Measurements from ENCODE around the gene CACNA1C. TPM values are rescaled to one million over a fixed set of nuclear protein-coding genes. Genes with fewer than 3 reads are reported as not detected.

The CACNA1C gene
- total RNA-seq, 1 donor from 2014 or later = 0.02 TPM

DNA sequence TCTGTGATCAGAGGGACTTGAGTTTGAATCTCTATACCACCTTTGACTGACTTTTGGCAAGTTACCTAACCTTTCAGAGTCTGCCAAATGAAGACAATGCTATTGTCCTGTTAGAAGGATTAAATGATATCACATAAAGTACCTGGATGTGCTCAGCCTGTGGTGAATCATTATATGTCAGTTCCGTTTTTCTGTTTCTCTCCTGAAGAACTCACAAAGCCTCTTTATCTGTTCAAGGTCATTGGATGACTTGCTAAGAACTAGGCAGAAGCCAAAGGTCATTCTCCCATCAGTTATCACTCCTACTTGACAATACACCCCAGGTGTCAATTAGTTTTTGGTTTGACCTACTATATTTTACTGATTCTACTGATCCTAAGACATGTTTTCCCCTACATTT is 174.6 kb downstream of the CACNA1C start:
- Mint-ChIP-seq H3K4me1 (no peaks in the 10 kb centered on the region), H3K36me3 (ENCODE audit: low read depth) (no peaks in the 10 kb centered on the region), H3K4me3 (no peak overlapping the region), H3K27ac (no peak overlapping the region), H3K27me3 (peaks cover 5% of the 10 kb centered on the region), H3K9me3 (no peaks in the 10 kb centered on the region)
- TF ChIP-seq CTCF (IDR thresholded peaks at IDR 0.05) = no peak
- intact Hi-C loops (cut with micrococcal nuclease) = no loop called here
- DNase-seq (no peak), ATAC-seq (ENCODE audit: low read depth) (no peak)
- ChIA-PET POLR2A (no interaction called here), CTCF (no interaction called here)

GRCh38 chr12:2228535-2228934 is 175.7 kb downstream of the CACNA1C start:
- H3K27me3 Mint-ChIP-seq = peaks cover 6% of the 10 kb centered on the region
- intact Hi-C loops (cut with micrococcal nuclease) = no loop called here
- no peaks in the 10 kb centered on the region for H3K36me3 Mint-ChIP-seq (ENCODE audit: low read depth)
- H3K9me3 Mint-ChIP-seq = no peaks in the 10 kb centered on the region
- CTCF ChIA-PET = no interaction called here
- no peaks in the 10 kb centered on the region for H3K4me1 Mint-ChIP-seq
- no peak overlapping the region for H3K4me3 Mint-ChIP-seq
- no peak overlapping the region for H3K27ac Mint-ChIP-seq
- no peak for TF ChIP-seq CTCF (IDR thresholded peaks at IDR 0.05)
- POLR2A ChIA-PET = no interaction called here
- ATAC-seq (ENCODE audit: low read depth) (no peak), DNase-seq (no peak)

DNA sequence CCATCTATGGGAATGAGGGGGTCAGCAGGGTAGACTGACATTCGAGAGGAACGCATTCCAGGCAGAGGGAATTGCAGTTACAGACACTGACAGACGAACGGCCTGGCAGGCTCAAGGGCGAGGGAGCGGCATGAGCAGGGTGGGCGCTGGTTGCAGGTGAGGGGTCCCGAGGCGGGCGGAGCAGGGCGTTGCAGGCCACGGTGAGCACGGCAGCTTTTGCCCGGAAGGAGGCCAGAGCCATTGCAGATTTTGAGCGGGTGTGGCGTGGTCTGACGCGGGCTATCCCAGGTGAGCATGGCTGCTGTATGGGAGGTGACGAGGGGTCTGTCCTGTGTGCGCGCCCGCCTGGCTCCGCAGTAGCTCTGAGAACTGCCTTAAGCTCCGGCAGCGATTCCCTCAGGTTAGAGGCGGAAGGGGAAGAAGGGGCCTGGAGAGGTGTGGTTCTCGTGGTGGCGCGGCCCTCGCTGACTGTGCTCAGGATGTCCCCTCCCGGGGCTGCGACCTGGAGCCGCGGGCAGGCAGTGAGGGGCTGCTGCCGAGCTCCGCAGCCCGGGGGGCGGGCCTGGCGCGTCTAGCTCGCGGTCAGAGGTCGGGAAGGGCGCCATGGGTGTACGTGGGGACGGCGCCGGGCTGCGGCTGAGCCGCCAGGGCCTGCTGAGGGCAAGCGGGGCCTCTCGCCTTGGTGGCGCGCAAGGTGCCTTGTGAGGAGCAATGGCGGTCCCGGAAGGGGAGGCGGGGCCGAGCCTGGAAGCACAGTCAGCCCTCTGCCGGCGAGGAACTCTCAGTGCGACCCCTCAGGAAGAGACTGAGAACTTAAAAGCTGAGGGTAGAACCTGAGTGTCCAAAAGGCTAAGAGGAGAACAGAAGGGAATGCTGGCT is 177.1 kb downstream of the CACNA1C start:
- intact Hi-C loops (cut with micrococcal nuclease) = no loop called here
- ATAC-seq (ENCODE audit: low read depth) (no peak), DNase-seq (no peak)
- H3K27ac Mint-ChIP-seq = no peak overlapping the region
- no peaks in the 10 kb centered on the region for H3K4me1 Mint-ChIP-seq
- H3K4me3 Mint-ChIP-seq = no peak overlapping the region
- H3K27me3 Mint-ChIP-seq = peaks cover 10% of the 10 kb centered on the region
- no peaks in the 10 kb centered on the region for H3K36me3 Mint-ChIP-seq (ENCODE audit: low read depth)
- POLR2A ChIA-PET = no interaction called here
- CTCF ChIA-PET = no interaction called here
- H3K9me3 Mint-ChIP-seq = no peaks in the 10 kb centered on the region
- TF ChIP-seq CTCF (IDR thresholded peaks at IDR 0.05) = no peak

GRCh38 chr12:2231011-2231595 is 178.3 kb downstream of the CACNA1C start:
- ChIA-PET POLR2A (no interaction called here), CTCF (no interaction called here)
- TF ChIP-seq CTCF (IDR thresholded peaks at IDR 0.05) = no peak
- DNase-seq = no peak
- no peak overlapping the region for H3K4me3 Mint-ChIP-seq
- no peaks in the 10 kb centered on the region for H3K36me3 Mint-ChIP-seq (ENCODE audit: low read depth)
- no peak for ATAC-seq (ENCODE audit: low read depth)
- H3K4me1 Mint-ChIP-seq = no peaks in the 10 kb centered on the region
- H3K27me3 Mint-ChIP-seq = peaks cover 10% of the 10 kb centered on the region
- intact Hi-C loops (cut with micrococcal nuclease) = no loop called here
- no peaks in the 10 kb centered on the region for H3K9me3 Mint-ChIP-seq
- H3K27ac Mint-ChIP-seq = no peak overlapping the region

DNA sequence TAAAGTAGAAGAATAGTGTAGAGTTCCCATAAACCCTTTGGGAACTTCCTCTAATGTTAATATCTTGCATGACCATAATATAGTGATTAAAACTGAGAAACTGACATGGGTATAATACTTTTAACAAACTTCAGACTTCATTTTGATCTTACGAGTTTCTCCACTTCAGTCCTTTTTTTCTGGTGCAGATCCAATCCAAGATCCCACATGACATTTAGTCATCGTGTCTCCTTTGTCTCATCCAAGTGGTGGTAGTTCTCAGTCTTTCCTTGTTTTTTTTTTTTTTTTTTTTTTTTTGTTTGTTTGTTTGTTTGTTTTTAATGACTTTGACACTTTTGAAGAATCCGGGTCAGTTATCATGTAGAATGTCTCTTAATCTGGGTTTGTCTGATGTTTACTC is 179.2 kb downstream of the CACNA1C start:
- POLR2A ChIA-PET = no interaction called here
- Mint-ChIP-seq H3K27ac (no peak overlapping the region), H3K36me3 (ENCODE audit: low read depth) (no peaks in the 10 kb centered on the region), H3K27me3 (peaks cover 10% of the 10 kb centered on the region), H3K4me1 (no peaks in the 10 kb centered on the region), H3K4me3 (no peak overlapping the region), H3K9me3 (no peaks in the 10 kb centered on the region)
- DNase-seq (no peak), ATAC-seq (ENCODE audit: low read depth) (no peak)
- intact Hi-C loops (cut with micrococcal nuclease) = no loop called here
- CTCF ChIA-PET = no interaction called here
- no peak for TF ChIP-seq CTCF (IDR thresholded peaks at IDR 0.05)

Measured in activated B cell treated with CpG ODN at 0.5 μM for 24 hours (primary cell).